ENCODE results near the gene SRSF6. TPM values are rescaled to one million over a fixed set of nuclear protein-coding genes. Genes with fewer than 3 reads are reported as not detected.

The SRSF6 gene
- total RNA-seq, 4 donors from 2014 or later = 82.8 to 117 (median 103) TPM

DNA sequence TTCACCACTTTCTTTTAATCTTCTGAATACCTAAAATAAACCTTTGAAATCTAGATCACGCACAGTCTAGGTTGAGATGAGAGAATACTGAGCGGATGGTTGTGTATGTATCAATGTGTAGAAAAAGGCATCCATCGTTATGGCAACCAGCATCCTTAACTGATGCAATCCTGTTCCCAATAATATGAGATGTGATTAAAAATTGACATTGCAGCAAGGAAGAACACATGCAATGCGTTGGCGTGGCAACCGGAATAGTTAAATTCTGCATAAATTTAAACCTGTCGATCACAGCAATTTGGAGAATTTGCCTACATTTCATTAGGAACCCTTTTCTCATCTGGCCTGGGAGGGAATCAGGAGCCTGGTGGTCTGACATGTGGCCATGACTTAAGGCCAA is 48.5 kb downstream of the SRSF6 start:
- Histone ChIP-seq H3K4me3 (no peak overlapping the region), H3K27ac (no peak overlapping the region), H3K27me3 (peaks cover 0 to 38% of the 10 kb centered on the region in 2 donors), H3K36me3 (no peaks in the 10 kb centered on the region), H3K4me1 (peaks cover 0 to 15% (median 7%) of the 10 kb centered on the region in 4 donors), H3K9me3 (no peaks in the 10 kb centered on the region)
- WGBS, 2 donors = 90 to 93% methylated on average over 7 of the region's 7 CpGs
- TF ChIP-seq POLR2A (IDR thresholded peaks at IDR 0.05) (no peak), CTCF (IDR thresholded peaks at IDR 0.05) (no peak), EP300 (IDR thresholded peaks at IDR 0.05) (no peak)
- no peak for DNase-seq (ENCODE audit: low spot score in 2 of 2)

GRCh38 chr20:43507150-43508080 is 49.7 kb downstream of the SRSF6 start, which contains the start of gene L3MBTL1:
Gene L3MBTL1 (plus strand): TSS chr20:43507697. CDS start chr20:43513504, 5,807 bp downstream.
- peaks cover 0 to 15% (median 7%) of the 10 kb centered on the region in 4 donors for H3K4me1 ChIP-seq
- H3K4me3 ChIP-seq = peak within 1 kb of the TSS; percentile 43 to 59 (median 47)
- DNase-seq (ENCODE audit: low spot score in 2 of 2) = no peak
- WGBS, 2 donors = 5 to 6% methylated on average over 58 to 92 of the region's 95 CpGs
- no peak within 1 kb of the TSS for H3K27ac ChIP-seq
- TF ChIP-seq CTCF (IDR thresholded peaks at IDR 0.05) (no peak), EP300 (IDR thresholded peaks at IDR 0.05) (no peak), POLR2A (IDR thresholded peaks at IDR 0.05) (no peak)
- H3K36me3 ChIP-seq = no peaks in the 10 kb centered on the region
- peaks cover 0 to 38% of the 10 kb centered on the region in 2 donors for H3K27me3 ChIP-seq
- H3K9me3 ChIP-seq = no peaks in the 10 kb centered on the region

DNA sequence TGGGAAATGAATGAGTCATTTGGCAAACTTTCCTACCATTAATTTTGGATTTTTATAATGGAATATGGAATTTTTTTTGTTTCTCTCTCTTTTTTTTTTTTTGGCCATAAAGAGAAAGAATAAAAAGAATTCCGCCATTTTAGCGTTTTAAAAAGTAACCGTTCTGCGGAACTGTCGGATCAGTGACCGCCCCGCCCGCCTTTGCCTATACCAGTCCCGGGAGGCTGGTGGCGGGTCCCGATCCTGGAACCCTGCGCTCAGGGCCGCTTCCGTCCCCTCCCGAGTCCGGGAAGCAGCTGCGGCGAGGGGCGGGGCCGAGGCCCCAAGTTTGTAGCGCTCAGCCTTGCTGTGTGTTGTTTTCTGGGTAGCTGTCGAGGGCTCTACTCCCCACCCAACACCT is 50.4 kb downstream of the SRSF6 start:
- TF ChIP-seq EP300 (IDR thresholded peaks at IDR 0.05) (no peak), POLR2A (IDR thresholded peaks at IDR 0.05) (no peak), CTCF (IDR thresholded peaks at IDR 0.05) (no peak)
- Histone ChIP-seq H3K36me3 (no peaks in the 10 kb centered on the region), H3K27ac (no peak overlapping the region), H3K27me3 (peaks cover 0 to 38% of the 10 kb centered on the region in 2 donors), H3K9me3 (no peaks in the 10 kb centered on the region), H3K4me1 (peaks cover 0 to 21% (median 7%) of the 10 kb centered on the region in 4 donors), H3K4me3 (peak overlapping the region; percentile 43 to 59 (median 47))
- DNase-seq (ENCODE audit: low spot score in 2 of 2) = no peak
- 7 to 14% methylated on average over 14 to 22 of the region's 22 CpGs for WGBS, 2 donors

DNA sequence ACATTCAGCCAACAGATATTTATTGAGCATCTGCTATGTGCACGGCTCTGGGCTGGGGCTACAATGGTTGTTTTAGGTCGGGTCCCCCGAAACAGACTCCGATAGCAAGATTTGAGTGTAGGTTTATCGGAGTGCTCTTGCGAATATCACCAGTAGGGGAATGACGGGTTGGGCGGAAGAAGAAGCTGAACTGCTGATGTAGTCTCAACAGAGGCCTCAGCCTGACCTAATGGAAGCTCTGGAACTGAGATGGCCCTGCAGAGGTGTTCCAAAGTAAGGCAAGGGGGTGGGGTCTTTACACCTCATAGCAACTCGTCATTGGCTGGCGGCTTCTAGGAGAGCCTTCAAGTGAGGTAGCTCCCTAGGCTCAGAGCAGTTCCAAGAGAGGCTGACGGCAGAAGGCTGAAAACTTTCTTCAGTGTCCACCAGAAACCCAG is 50.9 kb downstream of the SRSF6 start:
- Histone ChIP-seq H3K27ac (no peak overlapping the region), H3K9me3 (no peaks in the 10 kb centered on the region), H3K4me3 (no peak overlapping the region), H3K36me3 (no peaks in the 10 kb centered on the region), H3K4me1 (peaks cover 0 to 26% (median 7%) of the 10 kb centered on the region in 4 donors), H3K27me3 (peaks cover 0 to 38% of the 10 kb centered on the region in 2 donors)
- TF ChIP-seq POLR2A (IDR thresholded peaks at IDR 0.05) (no peak), EP300 (IDR thresholded peaks at IDR 0.05) (no peak), CTCF (IDR thresholded peaks at IDR 0.05) (no peak)
- DNase-seq (ENCODE audit: low spot score in 2 of 2) = no peak
- WGBS, 2 donors = 72 to 74% methylated on average over 11 of the region's 11 CpGs

- WGBS, 2 donors = 72 to 81% methylated on average over 1 of the region's 1 CpG
- H3K36me3 ChIP-seq = no peaks in the 10 kb centered on the region
- H3K4me3 ChIP-seq = no peak overlapping the region
- peaks cover 0 to 17% of the 10 kb centered on the region in 2 donors for H3K27me3 ChIP-seq
- no peak overlapping the region for H3K27ac ChIP-seq
- no peak for DNase-seq (ENCODE audit: low spot score in 2 of 2)
- H3K9me3 ChIP-seq = no peaks in the 10 kb centered on the region
- H3K4me1 ChIP-seq = peaks cover 0 to 32% (median 7%) of the 10 kb centered on the region in 4 donors
- TF ChIP-seq CTCF (IDR thresholded peaks at IDR 0.05) = no peak
- TF ChIP-seq EP300 (IDR thresholded peaks at IDR 0.05) = no peak
Measured at GRCh38 chr20:43511879-43512278, 54.2 kb downstream of the SRSF6 start.

All from tibial nerve (tissue), 4 donors.